Transverse colon (tissue), 4 donors: ENCODE data around the gene CS. TPM values are rescaled to one million over a fixed set of nuclear protein-coding genes. Genes with fewer than 3 reads are reported as not detected.
A peak's percentile ranks its signal among the peaks of the same experiment; 100 is the strongest.

Experiments used
- DNase-seq: peaks from one replicate; pipeline ENCODE4 v3.0.0-alpha.2; 2019
- H3K27ac ChIP-seq, 4 donors: fragments of 200-600 bp; sonication (generic); 2 replicates each; pipeline ENCODE4 v1.5.1; 2016 to 2018; ENCODE audit warnings: inconsistent platforms in 4 of 4
- H3K27me3 ChIP-seq: fragments of 200-600 bp; sonication (generic); 2 replicates; pipeline ENCODE4 v1.5.1; 2017; ENCODE audit warnings: inconsistent platforms
- H3K36me3 ChIP-seq, 4 donors: fragments of 200-600 bp; sonication (generic); 2 replicates each; pipeline ENCODE4 v1.5.1; 2017 to 2019; ENCODE audit warnings: inconsistent platforms in 4 of 4
- H3K4me1 ChIP-seq, 4 donors: fragments of 200-600 bp; sonication (generic); 2 replicates each; pipeline ENCODE4 v1.5.1; 2017 to 2020; ENCODE audit warnings: inconsistent platforms in 4 of 4
- H3K4me3 ChIP-seq, 4 donors: fragments of 200-600 bp; sonication (generic); 1 replicate in 1 of 4; 2 replicates in 3 of 4; pipeline versions ENCODE4 v1.5.1 to v1.6.1; 2017 to 2019; ENCODE audit warnings: inconsistent platforms in 4 of 4
- H3K9me3 ChIP-seq, 2 donors: fragments of 200-600 bp; sonication (generic); 2 replicates each; pipeline ENCODE4 v1.5.1; 2017 to 2019; ENCODE audit warnings: inconsistent platforms in 2 of 2
- CTCF ChIP-seq, 5 experiments: fragments of 200-600 bp in 3 of 5; fragments of 450-650 bp in 2 of 5; sonication (generic) in 3 of 5; IDR thresholded peaks; 1 replicate in 2 of 5; 2 replicates in 3 of 5; pipeline ENCODE4 v1.5.1; 2016 to 2017; ENCODE audit warnings: antibody characterized with exemption in 5 of 5, inconsistent platforms in 3 of 5, mild to moderate bottlenecking in 2 of 5, moderate library complexity in 1 of 5
- EP300 ChIP-seq: sonication (generic); formaldehyde crosslinking; IDR thresholded peaks from one replicate; pipeline ENCODE4 v1.6.1; 2017; ENCODE audit warnings: antibody characterized with exemption, low read depth
- POLR2A ChIP-seq: fragments of 450-650 bp; IDR thresholded peaks from one replicate; pipeline ENCODE4 v1.6.1; 2016; ENCODE audit warnings: antibody characterized with exemption, mild to moderate bottlenecking, moderate library complexity
- POLR2AphosphoS5 ChIP-seq, 3 donors: sonication (generic); formaldehyde crosslinking; IDR thresholded peaks; one replicate each; pipeline ENCODE4 v1.6.1; 2016; ENCODE audit warnings: antibody characterized with exemption in 3 of 3
- WGBS, 2 donors: methylation state at CpG; one replicate each; pipeline ENCODE4 v1.1.5; 2018; ENCODE audit warnings: low coverage in 1 of 2; 5-methylcytosine and 5-hydroxymethylcytosine counted together
- in situ Hi-C, 4 donors: fragments of 200-750 bp; cut with MboI; loops; one replicate each; pipeline versions ENCODE4 v1.15.0 to v1.15.1; 2017; ENCODE audit warnings: low sequenced_read_pairs in 3 of 4, low pct_ligation_motif_present in 1 of 4, low pct_unique_long_range_greater_than_20kb in 1 of 4
- intact Hi-C: fragments of 100-400 bp; cut with DNase I; formaldehyde crosslinking; loops from one replicate; pipeline ENCODE4 v1.15.1; 2023; ENCODE audit warnings: low total_unique reads
- total RNA-seq, 4 donors: library from RNA; depleted of rRNA; stranded (reverse); fragments of >200 nt; gene quantifications; one replicate each; pipeline ENCODE4 v1.1.0, GENCODE V29; 2016

The CS gene
- total RNA-seq, 4 donors from 2014 or later, result 92.4 to 297 (median 213) TPM

GRCh38 chr12:56300644-56301464, 724 bp upstream of the CS start:
- in situ Hi-C loops (no loop called here), intact Hi-C loops (no loop called here)
- DNase-seq, result no peak
- Histone ChIP-seq H3K27me3 (no peaks in the 10 kb centered on the region), H3K4me1 (peaks cover 21 to 59% (median 32%) of the 10 kb centered on the region in 4 donors), H3K4me3 (peak overlapping the region; percentile 29 to 94 (median 81)), H3K27ac (peak overlapping the region; percentile 95 to 98 (median 97)), H3K9me3 (no peaks in the 10 kb centered on the region), H3K36me3 (peaks cover 0 to 10% (median 0%) of the 10 kb centered on the region in 4 donors)
- WGBS, 2 donors, result 49 to 100% methylated on average over 3 to 21 of the region's 21 CpGs
- no peak for TF ChIP-seq CTCF (IDR thresholded peaks at IDR 0.05)
- no peak for TF ChIP-seq POLR2AphosphoS5 (IDR thresholded peaks at IDR 0.05)
- no peak for TF ChIP-seq EP300
- no peak for TF ChIP-seq POLR2A

- Histone ChIP-seq H3K9me3 (no peaks in the 10 kb centered on the region), H3K27ac (peak overlapping the region; percentile 95 to 98 (median 97)), H3K4me3 (peak overlapping the region; percentile 68 to 94 (median 81)), H3K27me3 (no peaks in the 10 kb centered on the region), H3K36me3 (peaks cover 0 to 5% (median 0%) of the 10 kb centered on the region in 4 donors), H3K4me1 (peaks cover 21 to 59% (median 32%) of the 10 kb centered on the region in 4 donors)
- WGBS, 2 donors, result 2 to 4% methylated on average over 5 to 10 of the region's 10 CpGs
- DNase-seq, result peak; percentile 51
- intact Hi-C loops, result no loop called here
- TF ChIP-seq POLR2A, result no peak
- no peak for TF ChIP-seq CTCF (IDR thresholded peaks at IDR 0.05)
- no peak for TF ChIP-seq POLR2AphosphoS5 (IDR thresholded peaks at IDR 0.05)
- TF ChIP-seq EP300, result no peak
- in situ Hi-C loops, result no loop called here
Measured at GRCh38 chr12:56299308-56299852, 750 bp downstream of the CS start.

GRCh38 chr12:56298828-56299227, 1.3 kb downstream of the CS start:
- DNase-seq, result no peak
- Histone ChIP-seq H3K9me3 (no peaks in the 10 kb centered on the region), H3K4me3 (peak overlapping the region in 3 of 4 donors; percentile 69 to 94 (median 93)), H3K36me3 (peaks cover 0 to 3% (median 0%) of the 10 kb centered on the region in 4 donors), H3K4me1 (peaks cover 21 to 60% (median 32%) of the 10 kb centered on the region in 4 donors), H3K27me3 (no peaks in the 10 kb centered on the region), H3K27ac (peak overlapping the region; percentile 95 to 98 (median 97))
- 13 to 58% methylated on average over 1 to 5 of the region's 5 CpGs for WGBS, 2 donors
- intact Hi-C loops, result no loop called here
- TF ChIP-seq EP300, result no peak
- TF ChIP-seq CTCF (IDR thresholded peaks at IDR 0.05), result no peak
- no peak for TF ChIP-seq POLR2A
- TF ChIP-seq POLR2AphosphoS5 (IDR thresholded peaks at IDR 0.05), result no peak
- in situ Hi-C loops, result no loop called here

- 86 to 90% methylated on average over 8 of the region's 8 CpGs for WGBS, 2 donors
- intact Hi-C loops, result no loop called here
- H3K4me3 ChIP-seq, result no peak overlapping the region
- peaks cover 21 to 60% (median 32%) of the 10 kb centered on the region in 4 donors for H3K4me1 ChIP-seq
- no peaks in the 10 kb centered on the region for H3K36me3 ChIP-seq
- in situ Hi-C loops, result no loop called here
- no peak for DNase-seq
- no peak overlapping the region for H3K27ac ChIP-seq
- H3K27me3 ChIP-seq, result no peaks in the 10 kb centered on the region
- no peak for TF ChIP-seq POLR2A
- no peak for TF ChIP-seq EP300
- no peak for TF ChIP-seq POLR2AphosphoS5 (IDR thresholded peaks at IDR 0.05)
- TF ChIP-seq CTCF (IDR thresholded peaks at IDR 0.05), result no peak
- no peaks in the 10 kb centered on the region for H3K9me3 ChIP-seq
Measured at GRCh38 chr12:56297400-56297799, 2.7 kb downstream of the CS start.
